LNCaP clone FGC (cell line): ENCODE results near the gene MEGF6.

Source experiments
- DNase-seq: peaks from one replicate; pipeline ENCODE4 v3.0.0-alpha.2; 2011; ENCODE audit warnings: low read depth
- H3K4me3 ChIP-seq: 2 replicates; pipeline ENCODE4 v1.5.1; 2011; ENCODE audit warnings: mild to moderate bottlenecking, low read depth, low read length, control low read depth
- CTCF ChIP-seq: IDR thresholded peaks from 2 replicates; pipeline ENCODE4 v1.5.1; 2012; ENCODE audit warnings: mild to moderate bottlenecking; ENCODE audit not compliant: control insufficient read depth, insufficient read depth; ENCODE audit errors: extremely low read depth

The MEGF6 gene

GRCh38 chr1:3597599-3597964 lies 13.7 kb downstream of the MEGF6 start:
- no peak for DNase-seq
- no peak for TF ChIP-seq CTCF
- H3K4me3 ChIP-seq = no peak overlapping the region

GRCh38 chr1:3596663-3597598 lies 14.4 kb downstream of the MEGF6 start:
- no peak for DNase-seq
- no peak for TF ChIP-seq CTCF
- no peak overlapping the region for H3K4me3 ChIP-seq

- DNase-seq = no peak
- H3K4me3 ChIP-seq = no peak overlapping the region
- no peak for TF ChIP-seq CTCF
Measured at GRCh38 chr1:3595949-3596348, 15.4 kb downstream of the MEGF6 start.

- no peak for TF ChIP-seq CTCF
- no peak overlapping the region for H3K4me3 ChIP-seq
- DNase-seq = no peak
Measured at GRCh38 chr1:3594706-3595377, 16.5 kb downstream of the MEGF6 start.

GRCh38 chr1:3593745-3594144 lies 17.6 kb downstream of the MEGF6 start:
- TF ChIP-seq CTCF = no peak
- no peak overlapping the region for H3K4me3 ChIP-seq
- no peak for DNase-seq

GRCh38 chr1:3593334-3593733 lies 18.0 kb downstream of the MEGF6 start:
- H3K4me3 ChIP-seq = no peak overlapping the region
- TF ChIP-seq CTCF = no peak
- no peak for DNase-seq
